ENCODE results near the gene NPL.

Gene NPL

DNA sequence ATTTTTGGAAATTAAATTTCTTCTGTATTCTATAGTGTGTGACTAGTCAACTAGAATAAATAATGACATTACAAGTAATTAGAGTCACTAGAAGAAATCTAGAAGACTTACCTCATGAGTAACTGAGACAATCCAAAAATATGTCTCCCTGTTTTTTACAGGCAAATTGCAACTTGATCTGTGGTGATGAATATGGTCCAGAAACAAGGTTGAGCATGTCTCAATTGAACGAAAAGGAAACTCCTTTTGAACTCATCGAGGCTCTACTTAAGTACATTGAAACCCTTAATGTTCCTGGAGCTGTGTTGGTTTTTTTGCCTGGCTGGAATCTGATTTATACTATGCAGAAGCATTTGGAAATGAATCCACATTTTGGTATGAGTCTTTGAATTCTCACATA is 86.3 kb downstream of the NPL start:
- no peak for DNase-seq

- DNase-seq = no peak
Measured at GRCh38 chr1:182877331-182877730, 87.8 kb downstream of the NPL start.

DNA sequence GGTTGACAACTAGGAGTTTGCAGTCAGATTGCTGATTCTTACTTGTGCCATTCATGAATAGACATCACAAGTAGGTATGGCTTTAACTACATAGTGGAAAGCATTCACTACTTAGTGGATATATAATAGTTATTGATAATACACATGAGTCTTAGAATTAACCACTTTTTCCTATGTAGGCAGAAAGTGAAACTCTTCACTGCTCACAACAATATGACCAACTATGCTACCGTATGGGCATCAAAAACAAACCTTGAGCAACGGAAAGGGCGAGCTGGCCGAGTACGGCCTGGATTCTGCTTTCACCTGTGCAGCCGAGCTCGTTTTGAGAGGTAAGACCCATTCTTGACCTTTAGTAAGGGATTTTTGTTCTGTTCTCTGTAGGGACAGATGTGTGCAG is 88.3 kb downstream of the NPL start:
- DNase-seq = no peak
